Measurements from ENCODE around the gene NTSR1.
A peak's percentile ranks its signal among the peaks of the same experiment; 100 is the strongest.

Gene NTSR1

GRCh38 chr20:62759981-62760431 lies 51.4 kb downstream of the NTSR1 start:
- DNase-seq (ENCODE audit: low spot score) = no peak

- no peak for DNase-seq (ENCODE audit: low spot score)
Observed at GRCh38 chr20:62760471-62760855, 51.8 kb downstream of the NTSR1 start.

GRCh38 chr20:62760856-62761758 lies 52.5 kb downstream of the NTSR1 start:
- DNase-seq (ENCODE audit: low spot score) = no peak

GRCh38 chr20:62761759-62762131 lies 53.1 kb downstream of the NTSR1 start:
- DNase-seq (ENCODE audit: low spot score) = no peak

GRCh38 chr20:62762376-62762775 lies 53.7 kb downstream of the NTSR1 start:
- no peak for DNase-seq (ENCODE audit: low spot score)

GRCh38 chr20:62762801-62763368 lies 54.2 kb downstream of the NTSR1 start:
- no peak for DNase-seq (ENCODE audit: low spot score)

GRCh38 chr20:62763404-62763803 lies 54.8 kb downstream of the NTSR1 start:
- no peak for DNase-seq (ENCODE audit: low spot score)

GRCh38 chr20:62764156-62764935 lies 55.7 kb downstream of the NTSR1 start:
- DNase-seq (ENCODE audit: low spot score) = no peak

- peak; percentile 28 for DNase-seq (ENCODE audit: low spot score)
Observed at GRCh38 chr20:62765021-62765420, 56.4 kb downstream of the NTSR1 start.

GRCh38 chr20:62765432-62766070 lies 56.9 kb downstream of the NTSR1 start:
- no peak for DNase-seq (ENCODE audit: low spot score)

- DNase-seq (ENCODE audit: low spot score) = no peak
Observed at GRCh38 chr20:62766071-62766450, 57.4 kb downstream of the NTSR1 start.

- no peak for DNase-seq (ENCODE audit: low spot score)
Observed at GRCh38 chr20:62766716-62767115, 58.1 kb downstream of the NTSR1 start.

- DNase-seq (ENCODE audit: low spot score) = no peak
Observed at GRCh38 chr20:62768234-62768546, 59.6 kb downstream of the NTSR1 start.

GRCh38 chr20:62768551-62769287 lies 60.1 kb downstream of the NTSR1 start:
- no peak for DNase-seq (ENCODE audit: low spot score)

- DNase-seq (ENCODE audit: low spot score) = no peak
Observed at GRCh38 chr20:62769346-62770071, 60.9 kb downstream of the NTSR1 start.

GRCh38 chr20:62770111-62770910 lies 61.7 kb downstream of the NTSR1 start:
- no peak for DNase-seq (ENCODE audit: low spot score)

- DNase-seq (ENCODE audit: low spot score) = no peak
Observed at GRCh38 chr20:62770916-62771315, 62.3 kb downstream of the NTSR1 start.

GRCh38 chr20:62771396-62772102 lies 62.9 kb downstream of the NTSR1 start:
- no peak for DNase-seq (ENCODE audit: low spot score)

GRCh38 chr20:62772103-62772611 lies 63.5 kb downstream of the NTSR1 start:
- no peak for DNase-seq (ENCODE audit: low spot score)

Measured in NAMALWA (cell line).